Measurements from ENCODE around the gene ABCB6.

The ABCB6 gene

DNA sequence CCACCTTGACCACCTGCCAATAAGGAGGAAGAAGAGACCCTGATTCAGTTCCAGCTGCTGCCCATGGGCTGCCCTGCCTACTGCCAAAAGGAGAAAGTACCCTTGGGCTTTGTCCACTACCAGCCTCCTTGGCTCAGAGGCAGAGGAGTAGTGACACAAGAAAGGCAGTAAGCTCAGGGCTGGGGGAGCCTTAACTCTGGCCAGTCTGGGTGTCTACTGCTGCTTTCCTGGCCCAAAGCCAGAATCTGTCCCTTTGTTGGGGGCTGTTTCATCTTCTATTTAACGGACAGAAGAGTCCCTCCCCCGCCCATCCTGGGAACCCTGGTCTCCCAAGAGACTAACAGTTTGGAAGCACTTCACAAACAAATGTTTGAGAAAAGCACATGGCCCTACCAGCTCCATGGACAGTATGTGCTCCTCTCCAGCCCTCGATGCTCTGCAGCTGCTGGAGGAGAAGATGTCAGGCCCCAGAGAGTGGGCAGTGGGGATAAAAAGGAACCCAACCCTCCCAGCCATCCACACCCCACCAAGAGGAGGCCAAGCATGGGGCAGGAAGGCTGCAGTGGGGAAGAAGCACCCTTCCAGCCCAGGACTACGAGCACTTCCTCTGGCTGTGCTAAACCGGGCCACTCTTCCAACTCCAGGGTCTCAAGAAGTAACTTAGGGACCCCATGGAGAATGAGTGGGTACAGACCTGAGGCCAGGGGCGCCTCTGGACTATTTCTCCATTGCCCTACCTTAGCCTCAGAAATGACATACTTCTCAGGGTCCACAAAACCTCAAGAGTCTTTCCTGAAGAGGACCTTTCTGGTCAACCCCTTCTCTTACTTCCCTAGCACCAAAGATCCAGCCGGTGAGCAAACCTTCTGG is 9.5 kb upstream of the ABCB6 start:
- Histone ChIP-seq H3K27me3 (ENCODE audit: insufficient read depth, insufficient read length) (no peaks in the 10 kb centered on the region), H3K9ac (ENCODE audit: insufficient read length, low read depth) (peak overlapping the region; percentile 97), H3K4me1 (ENCODE audit: insufficient read depth, insufficient read length) (peaks cover 7% of the 10 kb centered on the region), H3K9me3 (ENCODE audit: insufficient read depth, low read length) (no peaks in the 10 kb centered on the region), H3K36me3 (ENCODE audit: insufficient read depth, insufficient read length, low read length) (peaks cover 62% of the 10 kb centered on the region), H3K4me3 (ENCODE audit: insufficient read length, low read depth) (peak overlapping the region; percentile 81)
- no peak for DNase-seq (ENCODE audit: low read depth, low spot score)
- TF ChIP-seq ZNF274 (IDR thresholded peaks at IDR 0.05; ENCODE audit: low read depth, low read length) (no peak), YY1 (IDR thresholded peaks at IDR 0.05; ENCODE audit: insufficient read depth, insufficient read length) (no peak), SUZ12 (IDR thresholded peaks at IDR 0.05; ENCODE audit: extremely low read depth, insufficient read depth, insufficient read length) (no peak)

DNA sequence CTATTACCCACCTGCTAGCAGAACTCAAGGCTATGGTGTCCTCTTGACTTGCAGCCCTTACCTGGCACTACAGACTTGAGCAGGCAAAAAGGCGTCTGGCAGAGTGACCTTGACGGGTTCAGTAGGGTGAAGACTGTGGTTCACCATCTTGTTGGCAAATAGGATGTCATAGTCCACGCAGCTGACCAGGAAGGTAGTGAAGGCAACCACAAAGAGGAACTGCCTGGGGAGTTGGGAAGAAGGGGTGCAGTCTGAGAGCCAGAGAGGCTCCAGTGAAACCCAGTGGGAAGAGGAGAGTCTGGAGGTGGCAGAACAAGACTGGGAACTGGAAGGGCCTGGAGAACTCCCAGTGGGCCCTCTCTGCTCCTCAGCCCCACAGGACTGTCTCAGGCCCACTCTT is 6.6 kb upstream of the ABCB6 start:
- H3K27me3 ChIP-seq (ENCODE audit: insufficient read depth, insufficient read length): no peaks in the 10 kb centered on the region
- no peaks in the 10 kb centered on the region for H3K9me3 ChIP-seq (ENCODE audit: insufficient read depth, low read length)
- TF ChIP-seq ZNF274 (IDR thresholded peaks at IDR 0.05; ENCODE audit: low read depth, low read length) (no peak), SUZ12 (IDR thresholded peaks at IDR 0.05; ENCODE audit: extremely low read depth, insufficient read depth, insufficient read length) (no peak), YY1 (IDR thresholded peaks at IDR 0.05; ENCODE audit: insufficient read depth, insufficient read length) (no peak)
- no peak overlapping the region for H3K9ac ChIP-seq (ENCODE audit: insufficient read length, low read depth)
- H3K4me3 ChIP-seq (ENCODE audit: insufficient read length, low read depth): no peak overlapping the region
- no peak for DNase-seq (ENCODE audit: low read depth, low spot score)
- H3K36me3 ChIP-seq (ENCODE audit: insufficient read depth, insufficient read length, low read length): peaks cover 70% of the 10 kb centered on the region
- peaks cover 7% of the 10 kb centered on the region for H3K4me1 ChIP-seq (ENCODE audit: insufficient read depth, insufficient read length)

DNA sequence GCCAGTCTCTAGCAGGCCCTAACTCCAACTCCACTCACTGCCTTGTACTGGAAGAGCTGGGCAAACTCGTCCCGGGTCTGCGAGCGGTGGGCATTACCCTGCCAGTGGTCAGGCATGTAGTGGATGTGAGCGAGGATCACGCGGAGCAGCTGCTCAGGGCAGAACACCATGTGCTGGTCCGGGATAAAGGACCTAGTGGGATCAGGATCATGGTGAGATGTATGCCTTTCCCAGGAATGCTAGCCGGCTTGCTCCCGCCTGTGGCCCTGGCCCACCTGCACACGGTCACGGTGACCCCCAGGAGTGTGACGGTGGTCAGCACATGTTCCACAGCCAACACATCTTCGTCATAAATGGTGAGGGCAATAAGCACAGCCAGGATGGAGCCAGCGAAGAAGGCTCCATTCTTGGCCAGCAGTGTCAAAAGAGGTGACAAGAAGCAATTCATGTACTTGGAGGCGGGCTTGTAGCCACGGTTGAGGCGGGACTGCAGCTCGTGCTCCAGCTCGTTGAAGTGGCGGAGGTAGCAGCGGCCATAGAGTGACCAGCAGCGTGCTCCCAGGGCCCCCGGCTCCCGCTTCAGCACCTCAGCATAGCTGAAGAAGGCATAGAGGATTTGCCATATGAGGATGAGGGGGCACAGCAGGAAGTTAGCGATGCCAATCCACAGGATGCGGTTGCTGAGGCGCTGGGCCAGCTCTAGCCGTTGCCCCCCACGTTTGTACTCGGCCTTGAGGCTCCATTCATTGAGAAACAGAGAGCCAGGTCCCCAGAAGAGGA is 5.3 kb upstream of the ABCB6 start:
- no peak for TF ChIP-seq SUZ12 (IDR thresholded peaks at IDR 0.05; ENCODE audit: extremely low read depth, insufficient read depth, insufficient read length)
- TF ChIP-seq YY1 (IDR thresholded peaks at IDR 0.05; ENCODE audit: insufficient read depth, insufficient read length): no peak
- no peak for TF ChIP-seq ZNF274 (IDR thresholded peaks at IDR 0.05; ENCODE audit: low read depth, low read length)
- no peak for DNase-seq (ENCODE audit: low read depth, low spot score)
- peaks cover 82% of the 10 kb centered on the region for H3K36me3 ChIP-seq (ENCODE audit: insufficient read depth, insufficient read length, low read length)
- no peaks in the 10 kb centered on the region for H3K27me3 ChIP-seq (ENCODE audit: insufficient read depth, insufficient read length)
- H3K9ac ChIP-seq (ENCODE audit: insufficient read length, low read depth): no peak overlapping the region
- H3K9me3 ChIP-seq (ENCODE audit: insufficient read depth, low read length): no peaks in the 10 kb centered on the region
- peaks cover 9% of the 10 kb centered on the region for H3K4me1 ChIP-seq (ENCODE audit: insufficient read depth, insufficient read length)
- no peak overlapping the region for H3K4me3 ChIP-seq (ENCODE audit: insufficient read length, low read depth)

DNA sequence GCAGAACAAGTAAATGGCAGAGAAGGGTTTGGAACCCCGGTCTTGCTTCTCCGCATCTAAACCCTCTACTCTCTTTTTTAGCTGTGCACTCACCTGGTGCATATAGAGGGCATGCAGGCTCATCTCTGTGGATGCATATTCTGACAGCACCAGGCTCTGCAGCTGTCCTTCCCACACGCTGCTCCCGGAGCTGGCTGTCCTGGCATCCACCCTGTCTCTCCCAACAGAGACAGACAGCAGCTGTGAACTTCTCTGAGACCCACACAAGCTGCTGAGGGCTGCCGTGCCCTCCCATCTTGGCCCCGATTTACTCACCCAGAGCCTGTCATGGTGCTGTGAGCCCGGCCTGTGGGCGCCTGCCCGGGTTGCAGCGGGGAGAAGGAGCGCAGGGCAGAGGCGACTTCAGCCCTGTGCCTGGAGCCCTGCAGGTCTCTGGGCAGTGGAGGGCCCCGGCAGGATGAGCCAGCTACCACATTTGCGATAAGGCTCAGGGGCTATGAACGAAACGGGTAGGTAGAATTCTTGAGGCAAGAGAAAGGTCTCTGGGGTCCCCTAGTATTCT is 3.3 kb upstream of the ABCB6 start:
- peaks cover 78% of the 10 kb centered on the region for H3K36me3 ChIP-seq (ENCODE audit: insufficient read depth, insufficient read length, low read length)

DNA sequence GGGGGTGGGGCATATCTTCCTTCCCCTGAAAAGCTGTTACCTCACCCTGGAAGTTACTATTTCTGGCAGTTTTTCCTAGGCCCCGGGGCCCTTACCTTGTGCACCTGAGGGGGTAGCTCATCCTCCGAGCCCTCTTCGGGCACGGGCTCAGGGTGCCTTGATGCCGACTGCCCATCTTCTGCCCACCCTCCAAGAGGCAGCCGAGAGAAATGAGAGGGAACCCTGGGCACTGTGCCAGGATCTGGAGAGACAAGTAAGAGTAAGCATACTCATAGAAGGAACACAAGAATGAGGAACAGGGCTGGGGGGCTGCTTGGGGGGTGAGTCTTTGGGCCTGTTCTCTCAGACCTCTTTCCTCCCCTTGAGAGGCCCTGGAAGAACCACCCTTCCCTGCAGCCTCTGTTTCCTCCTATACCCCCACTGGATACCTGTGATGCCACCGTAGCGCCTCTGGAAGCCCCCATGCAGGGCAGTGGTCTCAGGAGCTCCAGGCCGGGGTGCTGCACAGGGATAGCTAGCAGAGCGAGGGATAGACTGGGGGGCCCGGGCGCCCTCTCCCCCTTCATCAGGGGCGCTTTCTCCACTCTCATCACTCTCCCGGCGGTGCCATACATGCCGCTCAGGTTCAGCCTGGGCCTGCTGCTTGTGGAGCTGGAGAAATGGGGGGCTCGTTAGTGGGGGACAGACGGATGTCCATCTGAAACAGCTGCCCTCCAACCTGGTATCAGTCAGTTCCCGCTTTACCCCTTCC is 2.1 kb upstream of the ABCB6 start:
- no peaks in the 10 kb centered on the region for H3K27me3 ChIP-seq (ENCODE audit: insufficient read depth, insufficient read length)
- peaks cover 10% of the 10 kb centered on the region for H3K4me1 ChIP-seq (ENCODE audit: insufficient read depth, insufficient read length)
- TF ChIP-seq SUZ12 (IDR thresholded peaks at IDR 0.05; ENCODE audit: extremely low read depth, insufficient read depth, insufficient read length): no peak
- TF ChIP-seq ZNF274 (IDR thresholded peaks at IDR 0.05; ENCODE audit: low read depth, low read length): no peak
- TF ChIP-seq YY1 (IDR thresholded peaks at IDR 0.05; ENCODE audit: insufficient read depth, insufficient read length): no peak
- no peak for DNase-seq (ENCODE audit: low read depth, low spot score)
- H3K9me3 ChIP-seq (ENCODE audit: insufficient read depth, low read length): no peaks in the 10 kb centered on the region
- no peak overlapping the region for H3K9ac ChIP-seq (ENCODE audit: insufficient read length, low read depth)
- H3K36me3 ChIP-seq (ENCODE audit: insufficient read depth, insufficient read length, low read length): peaks cover 78% of the 10 kb centered on the region
- no peak overlapping the region for H3K4me3 ChIP-seq (ENCODE audit: insufficient read length, low read depth)

More for the DNA sequence above, 3.3 kb upstream of the ABCB6 start:
- Histone ChIP-seq H3K27me3 (ENCODE audit: insufficient read depth, insufficient read length) (no peaks in the 10 kb centered on the region), H3K9ac (ENCODE audit: insufficient read length, low read depth) (no peak overlapping the region), H3K9me3 (ENCODE audit: insufficient read depth, low read length) (no peaks in the 10 kb centered on the region), H3K4me3 (ENCODE audit: insufficient read length, low read depth) (no peak overlapping the region), H3K4me1 (ENCODE audit: insufficient read depth, insufficient read length) (peaks cover 2% of the 10 kb centered on the region)
- no peak for TF ChIP-seq YY1 (IDR thresholded peaks at IDR 0.05; ENCODE audit: insufficient read depth, insufficient read length)
- TF ChIP-seq SUZ12 (IDR thresholded peaks at IDR 0.05; ENCODE audit: extremely low read depth, insufficient read depth, insufficient read length): no peak
- TF ChIP-seq ZNF274 (IDR thresholded peaks at IDR 0.05; ENCODE audit: low read depth, low read length): no peak
- no peak for DNase-seq (ENCODE audit: low read depth, low spot score)

GRCh38 chr2:219219784-219220532 is 1.2 kb upstream of the ABCB6 start:
- no peak overlapping the region for H3K4me3 ChIP-seq (ENCODE audit: insufficient read length, low read depth)
- no peak for DNase-seq (ENCODE audit: low read depth, low spot score)
- H3K4me1 ChIP-seq (ENCODE audit: insufficient read depth, insufficient read length): peaks cover 10% of the 10 kb centered on the region
- H3K9me3 ChIP-seq (ENCODE audit: insufficient read depth, low read length): no peaks in the 10 kb centered on the region
- no peaks in the 10 kb centered on the region for H3K27me3 ChIP-seq (ENCODE audit: insufficient read depth, insufficient read length)
- TF ChIP-seq ZNF274 (IDR thresholded peaks at IDR 0.05; ENCODE audit: low read depth, low read length) (no peak), YY1 (IDR thresholded peaks at IDR 0.05; ENCODE audit: insufficient read depth, insufficient read length) (no peak), SUZ12 (IDR thresholded peaks at IDR 0.05; ENCODE audit: extremely low read depth, insufficient read depth, insufficient read length) (no peak)
- no peak overlapping the region for H3K9ac ChIP-seq (ENCODE audit: insufficient read length, low read depth)
- H3K36me3 ChIP-seq (ENCODE audit: insufficient read depth, insufficient read length, low read length): peaks cover 78% of the 10 kb centered on the region
